ENCODE results near the gene ULK4.

ULK4 gene

DNA sequence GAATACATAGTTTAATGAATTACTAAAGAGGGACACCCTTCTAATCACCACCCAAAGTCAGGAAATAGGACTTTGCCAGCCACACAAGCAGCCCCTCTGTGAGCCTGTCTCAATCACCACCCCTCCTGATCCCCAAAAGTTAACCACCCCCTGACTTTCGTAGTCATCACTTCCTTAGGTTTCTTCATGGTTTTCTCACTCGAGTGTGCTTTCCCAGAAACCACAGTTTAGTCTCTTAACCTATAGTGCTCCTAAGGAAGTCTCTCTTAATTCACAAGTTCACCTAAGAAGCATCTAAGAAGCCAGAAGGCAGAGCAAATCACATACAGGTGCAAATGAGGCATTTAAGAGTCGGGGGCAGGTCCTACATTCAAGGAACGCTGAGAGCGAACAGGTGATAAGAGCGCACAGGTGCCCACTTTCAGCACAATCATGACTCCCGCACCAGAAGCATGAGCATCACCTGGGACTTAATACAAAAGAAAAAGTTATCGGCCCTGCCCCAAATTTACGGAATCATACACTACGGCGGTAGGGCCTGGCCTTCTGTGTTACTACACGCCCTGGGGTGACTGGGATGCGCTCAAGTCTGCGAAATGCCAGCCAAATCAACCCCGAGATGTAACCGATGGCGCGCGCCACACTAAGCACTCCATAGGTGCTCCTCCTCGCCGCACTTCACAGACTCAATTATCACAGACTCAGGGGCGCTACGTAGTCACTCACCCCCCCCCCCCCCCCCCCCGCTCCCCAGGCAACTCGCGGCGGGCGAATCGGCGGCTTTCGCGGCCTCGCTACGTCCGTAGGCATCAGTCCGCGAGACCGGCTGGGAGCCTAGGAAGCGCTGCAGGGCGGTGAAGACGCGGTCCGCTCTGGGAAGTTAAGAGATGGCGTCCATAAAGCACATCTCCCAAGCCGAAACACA lies 815 bp downstream of the ULK4 start:
- WGBS, 2 experiments, result 2% methylated on average over 44 to 45 of the region's 45 CpGs
- H3K36me3 ChIP-seq (ENCODE audit: control insufficient read depth, insufficient read depth, low read length), result no peaks in the 10 kb centered on the region
- no peaks in the 10 kb centered on the region for H3K4me1 ChIP-seq (ENCODE audit: control insufficient read depth, insufficient read depth, low read length)
- no peaks in the 10 kb centered on the region for H3K27me3 ChIP-seq (ENCODE audit: control insufficient read depth, insufficient read depth, low read length, poor library complexity, severe bottlenecking)
- peak overlapping the region; percentile 74 for H3K27ac ChIP-seq (ENCODE audit: insufficient read depth, low read depth, low read length, poor library complexity, severe bottlenecking)
- H3K4me3 ChIP-seq (ENCODE audit: insufficient read depth, low read depth, low read length), result peak overlapping the region; percentile 92
- no peaks in the 10 kb centered on the region for H3K9me3 ChIP-seq (ENCODE audit: control insufficient read depth, low read length)

- Histone ChIP-seq H3K4me1 (ENCODE audit: control insufficient read depth, insufficient read depth, low read length) (no peaks in the 10 kb centered on the region), H3K27me3 (ENCODE audit: control insufficient read depth, insufficient read depth, low read length, poor library complexity, severe bottlenecking) (no peaks in the 10 kb centered on the region), H3K4me3 (ENCODE audit: insufficient read depth, low read depth, low read length) (no peak overlapping the region), H3K27ac (ENCODE audit: insufficient read depth, low read depth, low read length, poor library complexity, severe bottlenecking) (no peak overlapping the region), H3K36me3 (ENCODE audit: control insufficient read depth, insufficient read depth, low read length) (no peaks in the 10 kb centered on the region), H3K9me3 (ENCODE audit: control insufficient read depth, low read length) (no peaks in the 10 kb centered on the region)
Measured at GRCh38 chr3:41956574-41956973, 5.3 kb downstream of the ULK4 start.

- Histone ChIP-seq H3K27ac (ENCODE audit: insufficient read depth, low read depth, low read length, poor library complexity, severe bottlenecking) (no peak overlapping the region), H3K4me1 (ENCODE audit: control insufficient read depth, insufficient read depth, low read length) (no peaks in the 10 kb centered on the region), H3K27me3 (ENCODE audit: control insufficient read depth, insufficient read depth, low read length, poor library complexity, severe bottlenecking) (no peaks in the 10 kb centered on the region), H3K36me3 (ENCODE audit: control insufficient read depth, insufficient read depth, low read length) (no peaks in the 10 kb centered on the region), H3K9me3 (ENCODE audit: control insufficient read depth, low read length) (no peaks in the 10 kb centered on the region), H3K4me3 (ENCODE audit: insufficient read depth, low read depth, low read length) (no peak overlapping the region)
- WGBS, 2 experiments, result 90% methylated on average over 18 of the region's 18 CpGs
Measured at GRCh38 chr3:41955192-41955591, 6.7 kb downstream of the ULK4 start.

GRCh38 chr3:41943311-41943843 lies 18.5 kb downstream of the ULK4 start:
- Histone ChIP-seq H3K36me3 (ENCODE audit: control insufficient read depth, insufficient read depth, low read length) (no peaks in the 10 kb centered on the region), H3K9me3 (ENCODE audit: control insufficient read depth, low read length) (no peaks in the 10 kb centered on the region), H3K4me3 (ENCODE audit: insufficient read depth, low read depth, low read length) (no peak overlapping the region), H3K27ac (ENCODE audit: insufficient read depth, low read depth, low read length, poor library complexity, severe bottlenecking) (no peak overlapping the region), H3K4me1 (ENCODE audit: control insufficient read depth, insufficient read depth, low read length) (no peaks in the 10 kb centered on the region), H3K27me3 (ENCODE audit: control insufficient read depth, insufficient read depth, low read length, poor library complexity, severe bottlenecking) (no peaks in the 10 kb centered on the region)
- 89 to 95% methylated on average over 3 of the region's 3 CpGs for WGBS, 2 experiments

DNA sequence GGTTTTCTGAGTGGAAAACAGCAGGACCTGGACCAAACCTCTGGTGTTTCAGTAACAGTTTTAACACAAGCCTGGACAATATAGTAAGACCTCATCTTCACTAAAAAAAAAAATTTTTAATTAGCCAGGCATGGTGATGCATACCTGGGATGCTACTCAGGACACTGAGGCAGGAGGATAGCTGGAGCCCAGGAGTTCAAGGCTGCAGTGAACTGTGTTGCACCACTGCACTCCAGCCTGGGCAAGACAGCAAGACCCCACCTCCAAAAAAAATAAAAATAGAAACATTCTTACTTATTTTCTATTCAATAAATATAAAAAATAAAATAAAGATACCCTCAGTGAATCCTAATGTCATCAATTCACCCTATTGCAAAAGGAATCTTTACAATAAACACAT lies 21.5 kb downstream of the ULK4 start:
- Histone ChIP-seq H3K27ac (ENCODE audit: insufficient read depth, low read depth, low read length, poor library complexity, severe bottlenecking) (no peak overlapping the region), H3K9me3 (ENCODE audit: control insufficient read depth, low read length) (no peaks in the 10 kb centered on the region), H3K27me3 (ENCODE audit: control insufficient read depth, insufficient read depth, low read length, poor library complexity, severe bottlenecking) (no peaks in the 10 kb centered on the region), H3K4me3 (ENCODE audit: insufficient read depth, low read depth, low read length) (no peak overlapping the region), H3K36me3 (ENCODE audit: control insufficient read depth, insufficient read depth, low read length) (no peaks in the 10 kb centered on the region), H3K4me1 (ENCODE audit: control insufficient read depth, insufficient read depth, low read length) (no peaks in the 10 kb centered on the region)

- H3K4me3 ChIP-seq (ENCODE audit: insufficient read depth, low read depth, low read length), result no peak overlapping the region
- H3K36me3 ChIP-seq (ENCODE audit: control insufficient read depth, insufficient read depth, low read length), result peaks cover 2% of the 10 kb centered on the region
- no peaks in the 10 kb centered on the region for H3K4me1 ChIP-seq (ENCODE audit: control insufficient read depth, insufficient read depth, low read length)
- WGBS, 2 experiments, result 91 to 95% methylated on average over 1 of the region's 1 CpG
- no peaks in the 10 kb centered on the region for H3K9me3 ChIP-seq (ENCODE audit: control insufficient read depth, low read length)
- H3K27ac ChIP-seq (ENCODE audit: insufficient read depth, low read depth, low read length, poor library complexity, severe bottlenecking), result no peak overlapping the region
- no peaks in the 10 kb centered on the region for H3K27me3 ChIP-seq (ENCODE audit: control insufficient read depth, insufficient read depth, low read length, poor library complexity, severe bottlenecking)
Measured at GRCh38 chr3:41936384-41936783, 25.5 kb downstream of the ULK4 start.

DNA sequence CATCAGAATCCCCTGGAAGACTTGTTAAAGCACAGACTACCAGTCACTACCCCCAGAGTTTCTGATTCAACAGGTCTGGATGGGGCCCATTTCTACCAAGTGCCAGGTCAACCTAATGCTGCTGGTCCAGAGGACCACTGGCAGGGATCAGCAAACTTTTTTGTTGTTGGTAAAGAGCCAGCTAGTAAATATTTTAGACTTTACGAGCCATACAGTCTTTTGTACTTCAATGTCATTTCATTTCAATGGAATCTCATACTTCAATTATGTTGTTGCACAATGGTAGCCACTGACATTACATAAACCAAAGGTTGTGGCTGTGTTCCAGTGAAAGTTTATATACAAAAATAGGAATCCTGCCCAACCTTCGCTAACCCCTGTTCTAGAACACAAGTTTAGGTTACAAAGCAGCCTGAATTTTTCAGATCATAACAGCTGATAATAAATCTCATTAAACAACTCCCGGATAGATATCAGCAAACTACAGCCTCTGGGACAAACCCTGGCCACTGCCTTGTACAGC lies 28.7 kb downstream of the ULK4 start:
- no peaks in the 10 kb centered on the region for H3K4me1 ChIP-seq (ENCODE audit: control insufficient read depth, insufficient read depth, low read length)
- peaks cover 3% of the 10 kb centered on the region for H3K36me3 ChIP-seq (ENCODE audit: control insufficient read depth, insufficient read depth, low read length)
- H3K4me3 ChIP-seq (ENCODE audit: insufficient read depth, low read depth, low read length), result no peak overlapping the region
- no peaks in the 10 kb centered on the region for H3K27me3 ChIP-seq (ENCODE audit: control insufficient read depth, insufficient read depth, low read length, poor library complexity, severe bottlenecking)
- 95 to 100% methylated on average over 3 of the region's 3 CpGs for WGBS, 2 experiments
- no peak overlapping the region for H3K27ac ChIP-seq (ENCODE audit: insufficient read depth, low read depth, low read length, poor library complexity, severe bottlenecking)
- H3K9me3 ChIP-seq (ENCODE audit: control insufficient read depth, low read length), result no peaks in the 10 kb centered on the region

GRCh38 chr3:41932464-41932863 lies 29.4 kb downstream of the ULK4 start:
- 93 to 95% methylated on average over 1 to 2 of the region's 2 CpGs for WGBS, 2 experiments
- H3K27me3 ChIP-seq (ENCODE audit: control insufficient read depth, insufficient read depth, low read length, poor library complexity, severe bottlenecking), result no peaks in the 10 kb centered on the region

GRCh38 chr3:41920406-41920965 lies 41.4 kb downstream of the ULK4 start:
- H3K4me3 ChIP-seq (ENCODE audit: insufficient read depth, low read depth, low read length), result no peak overlapping the region
- H3K36me3 ChIP-seq (ENCODE audit: control insufficient read depth, insufficient read depth, low read length), result no peaks in the 10 kb centered on the region
- H3K27me3 ChIP-seq (ENCODE audit: control insufficient read depth, insufficient read depth, low read length, poor library complexity, severe bottlenecking), result no peaks in the 10 kb centered on the region
- H3K4me1 ChIP-seq (ENCODE audit: control insufficient read depth, insufficient read depth, low read length), result peaks cover under 1% of the 10 kb centered on the region
- no peak overlapping the region for H3K27ac ChIP-seq (ENCODE audit: insufficient read depth, low read depth, low read length, poor library complexity, severe bottlenecking)
- WGBS, 2 experiments, result 92 to 97% methylated on average over 5 of the region's 5 CpGs
- H3K9me3 ChIP-seq (ENCODE audit: control insufficient read depth, low read length), result no peaks in the 10 kb centered on the region

More at GRCh38 chr3:41932464-41932863, 29.4 kb downstream of the ULK4 start:
- H3K36me3 ChIP-seq (ENCODE audit: control insufficient read depth, insufficient read depth, low read length), result peaks cover 3% of the 10 kb centered on the region
- no peak overlapping the region for H3K4me3 ChIP-seq (ENCODE audit: insufficient read depth, low read depth, low read length)
- no peaks in the 10 kb centered on the region for H3K4me1 ChIP-seq (ENCODE audit: control insufficient read depth, insufficient read depth, low read length)
- no peaks in the 10 kb centered on the region for H3K9me3 ChIP-seq (ENCODE audit: control insufficient read depth, low read length)
- no peak overlapping the region for H3K27ac ChIP-seq (ENCODE audit: insufficient read depth, low read depth, low read length, poor library complexity, severe bottlenecking)

GRCh38 chr3:41915353-41915752 lies 46.5 kb downstream of the ULK4 start:
- H3K27ac ChIP-seq (ENCODE audit: insufficient read depth, low read depth, low read length, poor library complexity, severe bottlenecking), result no peak overlapping the region
- 83% methylated on average over 1 of the region's 1 CpG; no CpG with 5 or more reads in 1 of the 2 experiments for WGBS, 2 experiments
- no peaks in the 10 kb centered on the region for H3K4me1 ChIP-seq (ENCODE audit: control insufficient read depth, insufficient read depth, low read length)
- no peaks in the 10 kb centered on the region for H3K36me3 ChIP-seq (ENCODE audit: control insufficient read depth, insufficient read depth, low read length)
- H3K9me3 ChIP-seq (ENCODE audit: control insufficient read depth, low read length), result no peaks in the 10 kb centered on the region
- no peak overlapping the region for H3K4me3 ChIP-seq (ENCODE audit: insufficient read depth, low read depth, low read length)
- no peaks in the 10 kb centered on the region for H3K27me3 ChIP-seq (ENCODE audit: control insufficient read depth, insufficient read depth, low read length, poor library complexity, severe bottlenecking)
